Neural cell (in vitro differentiated cells): ENCODE results near the gene UQCC2. TPM values are rescaled to one million over a fixed set of nuclear protein-coding genes. Genes with fewer than 3 reads are reported as not detected.

Experiments
- H2AFZ ChIP-seq: fragments of 200-600, 300-800 bp; sonication (generic), shearing (Covaris generic); 2 replicates; pipeline ENCODE4 v1.6.0; 2014; ENCODE audit warnings: low read depth, mild to moderate bottlenecking, antibody characterized with exemption, low read length, moderate library complexity
- H3F3A ChIP-seq: fragments of 200-600 bp; shearing (Covaris generic); 2 replicates; pipeline ENCODE4 v1.6.1; 2016; ENCODE audit warnings: mild to moderate bottlenecking, moderate library complexity, mixed read lengths, antibody characterized with exemption, low read length; ENCODE audit not compliant: insufficient read depth, poor library complexity, severe bottlenecking
- H3K27ac ChIP-seq: fragments of 200-600, 300-800 bp; sonication (generic), shearing (Covaris generic); 2 replicates; pipeline ENCODE4 v1.5.1; 2014; ENCODE audit warnings: mild to moderate bottlenecking, low read length, moderate library complexity
- H3K27me3 ChIP-seq: fragments of 300-800, 200-600 bp; sonication (generic), shearing (Covaris generic); 2 replicates; pipeline ENCODE4 v1.6.0; 2014; ENCODE audit warnings: mild to moderate bottlenecking, low read depth, low read length, moderate library complexity; ENCODE audit not compliant: insufficient read depth
- H3K36me3 ChIP-seq: fragments of 300-800, 200-600 bp; sonication (generic), shearing (Covaris generic); 2 replicates; pipeline ENCODE4 v1.5.1; 2014; ENCODE audit warnings: mild to moderate bottlenecking, antibody characterized with exemption, low read length, moderate library complexity; ENCODE audit not compliant: insufficient read depth
- H3K4me2 ChIP-seq: fragments of 300-800, 200-600 bp; sonication (generic), shearing (Covaris generic); 2 replicates; pipeline ENCODE4 v1.6.0; 2014; ENCODE audit warnings: mild to moderate bottlenecking, low read length
- H3K4me3 ChIP-seq: fragments of 300-800, 200-600 bp; sonication (generic), shearing (Covaris generic); 2 replicates; pipeline ENCODE4 v1.5.1; 2014; ENCODE audit warnings: mild to moderate bottlenecking, low read length, moderate library complexity
- H3K79me2 ChIP-seq: fragments of 200-600 bp; shearing (Covaris generic); replicated peaks from 2 replicates; pipeline ENCODE4 v1.6.0; 2014; ENCODE audit warnings: mild to moderate bottlenecking, low read length, moderate library complexity; ENCODE audit not compliant: insufficient read depth
- H3K9ac ChIP-seq: fragments of 300-800, 200-600 bp; sonication (generic), shearing (Covaris generic); 2 replicates; pipeline ENCODE4 v1.6.1; 2016; ENCODE audit warnings: mild to moderate bottlenecking, low read length, mixed read lengths
- H3K9me2 ChIP-seq: fragments of 200-600 bp; shearing (Covaris generic); 2 replicates; pipeline ENCODE4 v1.6.1; 2016; ENCODE audit warnings: mild to moderate bottlenecking, low read length, mixed read lengths; ENCODE audit not compliant: insufficient read depth
- H3K9me3 ChIP-seq: fragments of 200-600, 300-800 bp; sonication (generic), shearing (Covaris generic); 2 replicates; pipeline ENCODE4 v1.6.1; 2016; ENCODE audit warnings: mild to moderate bottlenecking, mixed run types, low read length, moderate library complexity, mixed read lengths
- H4K20me1 ChIP-seq: fragments of 200-600 bp; shearing (Covaris generic); 2 replicates; pipeline ENCODE4 v1.6.1; 2016; ENCODE audit warnings: mild to moderate bottlenecking, mixed run types; ENCODE audit not compliant: insufficient read depth
- CTCF ChIP-seq: fragments of 450-650 bp; IDR thresholded peaks from 2 replicates; pipeline ENCODE4 v1.5.1; 2014; ENCODE audit warnings: antibody characterized with exemption, mild to moderate bottlenecking, moderate library complexity; ENCODE audit not compliant: poor library complexity, severe bottlenecking
- EP300 ChIP-seq: fragments of 450-650 bp; conservative IDR thresholded peaks from 2 replicates; pipeline ENCODE4 v1.6.1; 2014; ENCODE audit warnings: antibody characterized with exemption, mild to moderate bottlenecking, moderate library complexity; ENCODE audit not compliant: poor library complexity, severe bottlenecking
- EZH2 ChIP-seq: fragments of 200-600, 300-800 bp; shearing (Covaris generic), sonication (generic); IDR thresholded peaks from 2 replicates; pipeline ENCODE4 v1.6.1; 2014; ENCODE audit warnings: antibody characterized with exemption, low read length, borderline replicate concordance, mild to moderate bottlenecking; ENCODE audit not compliant: insufficient read depth, poor library complexity, severe bottlenecking
- MXI1 ChIP-seq: fragments of 450-650 bp; conservative IDR thresholded peaks from 2 replicates; pipeline ENCODE4 v1.6.1; 2014; ENCODE audit warnings: antibody characterized with exemption, mild to moderate bottlenecking; ENCODE audit not compliant: poor library complexity, severe bottlenecking
- POLR2AphosphoS5 ChIP-seq: IDR thresholded peaks from 2 replicates; pipeline ENCODE4 v1.6.1; 2012
- RAD21 ChIP-seq: fragments of 450-650 bp; conservative IDR thresholded peaks from 2 replicates; pipeline ENCODE4 v1.6.1; 2014; ENCODE audit warnings: antibody characterized with exemption, mild to moderate bottlenecking, moderate library complexity
- REST ChIP-seq: IDR thresholded peaks from 2 replicates; pipeline ENCODE4 v1.6.1; 2012; ENCODE audit warnings: borderline replicate concordance
- SMC3 ChIP-seq: fragments of 450-650 bp; conservative IDR thresholded peaks from 2 replicates; pipeline ENCODE4 v1.6.1; 2014; ENCODE audit warnings: antibody characterized with exemption, mild to moderate bottlenecking, moderate library complexity; ENCODE audit not compliant: poor library complexity
- TAF1 ChIP-seq: IDR thresholded peaks from 2 replicates; pipeline ENCODE4 v1.6.1; 2012; ENCODE audit warnings: low read depth
- polyA plus RNA-seq: library from polyadenylated mRNA; depleted of rRNA; stranded (reverse); fragments of >200 nt; gene quantifications from 2 replicates; pipeline ENCODE4 v1.2.3, GENCODE V29; 2014

UQCC2 gene
- polyA plus RNA-seq, 1 donor from 2014 or later, result 123 TPM

- no peak overlapping the region for H3K4me3 ChIP-seq
- no peaks in the 10 kb centered on the region for H3K27me3 ChIP-seq
- TF ChIP-seq SMC3, result no peak
- no peak for TF ChIP-seq RAD21
- no peak for TF ChIP-seq EP300
- no peak for TF ChIP-seq REST
- TF ChIP-seq TAF1, result no peak
- no peak for TF ChIP-seq POLR2AphosphoS5
- TF ChIP-seq MXI1, result no peak
- no peak for TF ChIP-seq CTCF
- no peak overlapping the region for H3K27ac ChIP-seq
- no peaks in the 10 kb centered on the region for H4K20me1 ChIP-seq
- peaks cover 7% of the 10 kb centered on the region for H3K79me2 ChIP-seq
- H3K36me3 ChIP-seq, result no peaks in the 10 kb centered on the region
- H3K9me3 ChIP-seq, result no peaks in the 10 kb centered on the region
- H3K9ac ChIP-seq, result no peak overlapping the region
- no peaks in the 10 kb centered on the region for H3K9me2 ChIP-seq
- H2AFZ ChIP-seq, result no peak overlapping the region
- no peak overlapping the region for H3K4me2 ChIP-seq
- no peaks in the 10 kb centered on the region for H3F3A ChIP-seq
Measured at GRCh38 chr6:33714385-33715040, 3.0 kb upstream of the UQCC2 start.

- H4K20me1 ChIP-seq, result no peaks in the 10 kb centered on the region
- TF ChIP-seq EP300 (no peak), RAD21 (no peak), POLR2AphosphoS5 (no peak), SMC3 (no peak), TAF1 (no peak), REST (no peak), EZH2 (no peak), MXI1 (no peak), CTCF (no peak)
- no peaks in the 10 kb centered on the region for H3K36me3 ChIP-seq
- H3K9ac ChIP-seq, result no peak overlapping the region
- H3K4me3 ChIP-seq, result no peak overlapping the region
- H3K27me3 ChIP-seq, result no peaks in the 10 kb centered on the region
- H3K9me2 ChIP-seq, result no peaks in the 10 kb centered on the region
- H3K79me2 ChIP-seq, result peaks cover 7% of the 10 kb centered on the region
- no peak overlapping the region for H3K27ac ChIP-seq
- H3K4me2 ChIP-seq, result no peak overlapping the region
- no peaks in the 10 kb centered on the region for H3F3A ChIP-seq
- H3K9me3 ChIP-seq, result no peaks in the 10 kb centered on the region
- H2AFZ ChIP-seq, result no peak overlapping the region
Measured at GRCh38 chr6:33713786-33714185, 2.3 kb upstream of the UQCC2 start.
